Measurements from ENCODE around the gene PLEKHA7. TPM values are rescaled to one million over a fixed set of nuclear protein-coding genes. Genes with fewer than 3 reads are reported as not detected.

Gene PLEKHA7
- total and polyA plus RNA-seq, 4 donors = 13.3 to 31.8 (median 21.5) TPM

- no peak for TF ChIP-seq CTCF (IDR thresholded peaks at IDR 0.05; ENCODE audit: control extremely low read depth, extremely low read depth)
- H3K27me3 ChIP-seq (ENCODE audit: control insufficient read depth in 3 of 3, insufficient read depth in 3 of 3, low read length in 2 of 3) = peaks cover 0 to 2% (median 0%) of the 10 kb centered on the region in 3 donors
- no peak overlapping the region for H3K4me3 ChIP-seq
- H3K36me3 ChIP-seq (ENCODE audit: control insufficient read depth in 4 of 4, insufficient read depth in 4 of 4, low read length in 4 of 4) = no peaks in the 10 kb centered on the region
- H3K4me1 ChIP-seq (ENCODE audit: control insufficient read depth in 5 of 5, insufficient read depth in 5 of 5, low read length in 5 of 5) = no peaks in the 10 kb centered on the region
- no peaks in the 10 kb centered on the region for H3K9me3 ChIP-seq (ENCODE audit: control insufficient read depth in 4 of 4, insufficient read depth in 3 of 4, low read length in 3 of 4)
- ATAC-seq (ENCODE audit: insufficient read depth, low FRiP score) = no peak
- DNase-seq = no peak
- no peak overlapping the region for H3K9ac ChIP-seq (ENCODE audit: insufficient read depth in 1 of 2, low read length in 2 of 2)
- H3K27ac ChIP-seq (ENCODE audit: low read depth in 1 of 2, low read length in 1 of 2) = no peak overlapping the region
- WGBS, 2 donors = 94 to 96% methylated on average over 8 of the region's 8 CpGs
These were observed 249.3 kb downstream of the PLEKHA7 start for GRCh38 chr11:16764888-16765287.

GRCh38 chr11:16763746-16764145, 250.5 kb downstream of the PLEKHA7 start:
- Histone ChIP-seq H3K27me3 (ENCODE audit: control insufficient read depth in 3 of 3, insufficient read depth in 3 of 3, low read length in 2 of 3) (peaks cover 0 to 2% (median 0%) of the 10 kb centered on the region in 3 donors), H3K4me1 (ENCODE audit: control insufficient read depth in 5 of 5, insufficient read depth in 5 of 5, low read length in 5 of 5) (no peaks in the 10 kb centered on the region), H3K4me3 (no peak overlapping the region), H3K9ac (ENCODE audit: insufficient read depth in 1 of 2, low read length in 2 of 2) (no peak overlapping the region), H3K36me3 (ENCODE audit: control insufficient read depth in 4 of 4, insufficient read depth in 4 of 4, low read length in 4 of 4) (no peaks in the 10 kb centered on the region), H3K27ac (ENCODE audit: low read depth in 1 of 2, low read length in 1 of 2) (no peak overlapping the region), H3K9me3 (ENCODE audit: control insufficient read depth in 4 of 4, insufficient read depth in 3 of 4, low read length in 3 of 4) (no peaks in the 10 kb centered on the region)
- no peak for TF ChIP-seq CTCF (IDR thresholded peaks at IDR 0.05; ENCODE audit: control extremely low read depth, extremely low read depth)
- no peak for DNase-seq
- no peak for ATAC-seq (ENCODE audit: insufficient read depth, low FRiP score)
- 95 to 97% methylated on average over 1 of the region's 1 CpG for WGBS, 2 donors

- Histone ChIP-seq H3K4me1 (ENCODE audit: control insufficient read depth in 5 of 5, insufficient read depth in 5 of 5, low read length in 5 of 5) (peaks cover 0 to 1% (median 0%) of the 10 kb centered on the region in 5 donors), H3K9me3 (ENCODE audit: control insufficient read depth in 4 of 4, insufficient read depth in 3 of 4, low read length in 3 of 4) (no peaks in the 10 kb centered on the region), H3K4me3 (no peak overlapping the region), H3K9ac (ENCODE audit: insufficient read depth in 1 of 2, low read length in 2 of 2) (no peak overlapping the region), H3K27me3 (ENCODE audit: control insufficient read depth in 3 of 3, insufficient read depth in 3 of 3, low read length in 2 of 3) (no peaks in the 10 kb centered on the region), H3K27ac (ENCODE audit: low read depth in 1 of 2, low read length in 1 of 2) (no peak overlapping the region), H3K36me3 (ENCODE audit: control insufficient read depth in 4 of 4, insufficient read depth in 4 of 4, low read length in 4 of 4) (peaks cover 0 to 8% (median 3%) of the 10 kb centered on the region in 4 donors)
- WGBS, 2 donors = 45 to 57% methylated on average over 8 of the region's 8 CpGs
- no peak for TF ChIP-seq CTCF (IDR thresholded peaks at IDR 0.05; ENCODE audit: control extremely low read depth, extremely low read depth)
- ATAC-seq (ENCODE audit: insufficient read depth, low FRiP score) (no peak), DNase-seq (no peak)
These were observed 254.2 kb downstream of the PLEKHA7 start for GRCh38 chr11:16759857-16760508.

Measured in lung (tissue), 12 donors.